ENCODE data around the gene NUDT13.
A peak's percentile ranks its signal among the peaks of the same experiment; 100 is the strongest.

DNA sequence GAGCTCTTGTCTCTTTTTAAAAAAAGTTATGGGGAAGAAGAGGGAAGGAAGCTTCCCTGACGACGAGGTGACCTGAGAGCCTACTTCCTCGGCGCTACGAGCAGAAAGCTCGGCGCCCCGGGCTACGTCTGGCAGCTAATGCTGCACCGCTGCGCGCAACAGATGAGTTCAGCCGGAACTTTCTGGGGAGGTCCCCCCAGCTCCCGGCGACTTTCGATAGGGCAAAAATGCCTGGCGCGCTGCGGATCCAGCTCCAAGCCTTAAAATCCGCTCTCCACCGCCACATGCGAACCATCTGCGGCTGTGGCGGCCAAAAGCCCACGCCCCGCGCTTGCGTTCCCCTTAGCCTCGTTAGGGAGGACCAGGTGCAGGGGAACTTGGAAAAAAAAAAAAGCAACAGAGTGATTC, 14.2 kb upstream of the NUDT13 start:
- TF ChIP-seq, protein P1, sequence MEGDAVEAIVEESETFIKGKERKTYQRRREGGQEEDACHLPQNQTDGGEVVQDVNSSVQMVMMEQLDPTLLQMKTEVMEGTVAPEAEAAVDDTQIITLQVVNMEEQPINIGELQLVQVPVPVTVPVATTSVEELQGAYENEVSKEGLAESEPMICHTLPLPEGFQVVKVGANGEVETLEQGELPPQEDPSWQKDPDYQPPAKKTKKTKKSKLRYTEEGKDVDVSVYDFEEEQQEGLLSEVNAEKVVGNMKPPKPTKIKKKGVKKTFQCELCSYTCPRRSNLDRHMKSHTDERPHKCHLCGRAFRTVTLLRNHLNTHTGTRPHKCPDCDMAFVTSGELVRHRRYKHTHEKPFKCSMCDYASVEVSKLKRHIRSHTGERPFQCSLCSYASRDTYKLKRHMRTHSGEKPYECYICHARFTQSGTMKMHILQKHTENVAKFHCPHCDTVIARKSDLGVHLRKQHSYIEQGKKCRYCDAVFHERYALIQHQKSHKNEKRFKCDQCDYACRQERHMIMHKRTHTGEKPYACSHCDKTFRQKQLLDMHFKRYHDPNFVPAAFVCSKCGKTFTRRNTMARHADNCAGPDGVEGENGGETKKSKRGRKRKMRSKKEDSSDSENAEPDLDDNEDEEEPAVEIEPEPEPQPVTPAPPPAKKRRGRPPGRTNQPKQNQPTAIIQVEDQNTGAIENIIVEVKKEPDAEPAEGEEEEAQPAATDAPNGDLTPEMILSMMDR (IDR thresholded peaks at IDR 0.05), result no peak
- peak in 1 of 4 donors; percentile 25 for TF ChIP-seq POLR2A (IDR thresholded peaks at IDR 0.05)
